Endothelial cell of umbilical vein (primary cell): Measurements from ENCODE around the gene GARIN5B. TPM values are rescaled to one million over a fixed set of nuclear protein-coding genes. Genes with fewer than 3 reads are reported as not detected.

Experiments used
- BruUV-seq: library from RNA; stranded (reverse); fragments of 400-500 nt; replicated peaks from 2 replicates; lab custom pipeline; 2021; lab: Mats Ljungman, UMichigan
- CTCF ChIA-PET: fragments of 300-600, 350-600 bp; sonication (Branson Sonifier 250); formaldehyde crosslinking; loops from one replicate; lab custom pipeline; 2021; ENCODE audit warnings: antibody characterized with exemption, inconsistent platforms; lab: Charles Lee
- POLR2A ChIA-PET: fragments of 300-600, 350-600 bp; sonication (Branson Sonifier 250); formaldehyde crosslinking; loops from one replicate; lab custom pipeline; 2021; ENCODE audit warnings: antibody characterized with exemption, inconsistent platforms; lab: Charles Lee
- DNase-seq: peaks from one replicate; pipeline ENCODE4 v3.0.0-alpha.2; 2011; ENCODE audit warnings: low read depth, low spot score
- FAIRE-seq: peaks from 2 replicates; lab custom pipeline; 2011; peaks lifted over from hg19 to GRCh38; lab: Jason Lieb, UNC
- H2AFZ ChIP-seq: 2 replicates; pipeline ENCODE4 v1.6.0; 2012; ENCODE audit warnings: low read depth, low read length, control low read depth, inconsistent platforms
- H3K27ac ChIP-seq: 2 replicates; pipeline ENCODE4 v1.5.1; 2011; ENCODE audit warnings: low read depth, mild to moderate bottlenecking, control low read depth, low read length, moderate library complexity; ENCODE audit not compliant: insufficient read depth
- H3K27me3 ChIP-seq, 2 experiments: 2 replicates each; pipeline versions ENCODE4 v1.6.0 to v1.6.1; 2011; ENCODE audit warnings: low read length in 2 of 2, mixed read lengths in 1 of 2; ENCODE audit not compliant: control insufficient read depth in 2 of 2, insufficient read depth in 2 of 2
- H3K36me3 ChIP-seq, 2 experiments: 2 replicates in 1 of 2; 3 replicates in 1 of 2; pipeline ENCODE4 v1.5.1; 2011; ENCODE audit warnings: low read length in 2 of 2, mild to moderate bottlenecking in 1 of 2, moderate library complexity in 1 of 2; ENCODE audit not compliant: control insufficient read depth in 2 of 2, insufficient read depth in 2 of 2; ENCODE audit errors: extremely low read depth in 1 of 2
- H3K4me1 ChIP-seq: 3 replicates; pipeline ENCODE4 v1.5.1; 2011; ENCODE audit warnings: mild to moderate bottlenecking, low read length; ENCODE audit not compliant: control insufficient read depth, insufficient read depth; ENCODE audit errors: extremely low read depth
- H3K4me2 ChIP-seq: 2 replicates; pipeline ENCODE4 v1.6.1; 2011; ENCODE audit warnings: low read length, control low read depth, mixed read lengths; ENCODE audit not compliant: insufficient read depth
- H3K4me3 ChIP-seq, 3 experiments: fragments of 200-600 bp in 1 of 3; sonication (generic), shearing (Covaris generic) in 1 of 3; replicated peaks in 1 of 3; 2 replicates each; pipeline ENCODE4 v1.5.1; 2011 to 2016; ENCODE audit warnings: control low read depth in 3 of 3, low read length in 3 of 3, mild to moderate bottlenecking in 2 of 3, inconsistent platforms in 1 of 3, low read depth in 1 of 3, moderate library complexity in 1 of 3; ENCODE audit not compliant: insufficient read depth in 1 of 3
- H3K79me2 ChIP-seq: 2 replicates; pipeline ENCODE4 v1.6.0; 2012; ENCODE audit warnings: low read length, inconsistent platforms; ENCODE audit not compliant: control insufficient read depth, insufficient read depth
- H3K9ac ChIP-seq: replicated peaks from 2 replicates; pipeline ENCODE3; 2011; ENCODE audit warnings: low read length, control low read depth; ENCODE audit not compliant: insufficient read depth; ENCODE audit errors: extremely low read depth
- H3K9me1 ChIP-seq: replicated peaks from 3 replicates; pipeline ENCODE4 v1.6.0; 2011; ENCODE audit warnings: mild to moderate bottlenecking, low read length; ENCODE audit not compliant: control insufficient read depth, insufficient read depth; ENCODE audit errors: extremely low read depth
- H3K9me3 ChIP-seq: replicated peaks from 2 replicates; pipeline ENCODE4 v1.5.1; 2012; ENCODE audit warnings: low read length, inconsistent platforms; ENCODE audit not compliant: control insufficient read depth, insufficient read depth
- H4K20me1 ChIP-seq: replicated peaks from 2 replicates; pipeline ENCODE3; 2011; ENCODE audit warnings: mild to moderate bottlenecking, low read length; ENCODE audit not compliant: control insufficient read depth, insufficient read depth; ENCODE audit errors: extremely low read depth
- CTCF ChIP-seq, 2 donors: IDR thresholded peaks; 1 replicate in 1 of 2; 2 replicates in 1 of 2; pipeline ENCODE4 v1.5.1; 2011; ENCODE audit warnings: low read length in 2 of 2, mild to moderate bottlenecking in 2 of 2, moderate library complexity in 2 of 2, control low read depth in 1 of 2, inconsistent platforms in 1 of 2, low read depth in 1 of 2; ENCODE audit not compliant: insufficient read depth in 1 of 2; ENCODE audit errors: extremely low read depth in 1 of 2
- EZH2 ChIP-seq: IDR thresholded peaks from 2 replicates; pipeline ENCODE4 v1.6.1; 2012; ENCODE audit warnings: borderline replicate concordance, low read depth, mild to moderate bottlenecking, moderate library complexity, low read length, inconsistent platforms; ENCODE audit not compliant: severe bottlenecking
- JUN ChIP-seq: IDR thresholded peaks from 2 replicates; pipeline ENCODE4 v1.6.1; 2011; ENCODE audit warnings: borderline replicate concordance, low read depth; ENCODE audit not compliant: insufficient read length, insufficient read depth
- MAX ChIP-seq: IDR thresholded peaks from 2 replicates; pipeline ENCODE4 v1.6.1; 2011; ENCODE audit not compliant: insufficient read depth, insufficient read length
- POLR2A ChIP-seq: IDR thresholded peaks from 2 replicates; pipeline ENCODE4 v1.6.1; 2012; ENCODE audit warnings: low read depth, mild to moderate bottlenecking, control low read depth, low read length
- dilution Hi-C: fragments of 300-500 bp; cut with MboI; formaldehyde crosslinking; loops from one replicate; pipeline ENCODE4 v1.15.0; 2019; ENCODE audit warnings: low sequenced_read_pairs; ENCODE audit not compliant: extremely low pct_ligation_motif_present
- intact Hi-C: fragments of 100-400 bp; cut with micrococcal nuclease; formaldehyde crosslinking; loops from one replicate; pipeline ENCODE4 v1.10.0; 2022
- polyA plus RNA-seq, 4 experiments: library from polyadenylated mRNA; depleted of rRNA in 3 of 4; stranded (reverse) in 3 of 4; unstranded in 1 of 4; fragments of >200 nt; gene quantifications; 2 replicates each; pipeline versions ENCODE4 v1.2.1 to v1.2.3, GENCODE V29; 2011 to 2012; ENCODE audit warnings: missing spikeins in 1 of 4
- total RNA-seq: library from RNA; stranded (reverse); gene quantifications from 2 replicates; pipeline ENCODE4 v1.2.3, GENCODE V29; 2021

Gene GARIN5B
- total and polyA plus RNA-seq, 2 donors (not counting 3 experiments of a cell fraction or from before 2014, with no cell fraction given), result not detected

- no peak for FAIRE-seq
- H3K4me1 ChIP-seq, result no peaks in the 10 kb centered on the region
- CTCF ChIA-PET, result interaction anchor here (1.1 to 1.4 kb wide), 2 partner anchors 77 to 166 kb away, joined by 3 to 7 read pairs; partner anchors contain the start of gene TMEM238
- no peak overlapping the region for H2AFZ ChIP-seq
- POLR2A ChIA-PET, result no interaction called here
- dilution Hi-C loops, result no loop called here
- no peaks in the 10 kb centered on the region for H3K79me2 ChIP-seq
- no peaks in the 10 kb centered on the region for H4K20me1 ChIP-seq
- no peak for DNase-seq
- H3K4me2 ChIP-seq, result no peak overlapping the region
- TF ChIP-seq CTCF (IDR thresholded peaks at IDR 0.05; ENCODE audit: extremely low read depth in 1 of 2, insufficient read depth in 1 of 2, low read depth in 1 of 2, low read length in 2 of 2) (no peak), JUN (no peak), EZH2 (no peak), MAX (no peak), POLR2A (no peak)
- H3K36me3 ChIP-seq, result no peaks in the 10 kb centered on the region
- H3K27ac ChIP-seq, result no peak overlapping the region
- no peaks in the 10 kb centered on the region for H3K27me3 ChIP-seq
- no peak overlapping the region for H3K4me3 ChIP-seq
- H3K9me3 ChIP-seq, result no peaks in the 10 kb centered on the region
- H3K9ac ChIP-seq, result no peak overlapping the region
- no TSS peak for BruUV-seq
- no peaks in the 10 kb centered on the region for H3K9me1 ChIP-seq
- intact Hi-C loops, result no loop called here
Measured at GRCh38 chr19:55306712-55307111, 56.3 kb downstream of the GARIN5B start.
